A549 (cell line): ENCODE results near the gene NFIA.

Experiments
- BHLHE40 ChIP-seq: IDR thresholded peaks from 2 replicates; pipeline ENCODE4 v1.6.1; 2012; ENCODE audit warnings: low read depth, low read length, inconsistent platforms
- CHD4 ChIP-seq: fragments of 200-600 bp; sonication (generic); IDR thresholded peaks from 2 replicates; pipeline ENCODE4 v1.6.1; 2016; ENCODE audit warnings: antibody characterized with exemption, mild to moderate bottlenecking, borderline replicate concordance
- CTCF ChIP-seq: fragments of >200 bp; sonication (Bioruptor Twin); formaldehyde crosslinking; IDR thresholded peaks from 3 replicates; pipeline ENCODE4 v1.5.1; 2016
- ESRRA ChIP-seq: fragments of 150-350 bp; IDR thresholded peaks from 2 replicates; pipeline ENCODE4 v1.6.1; 2014; ENCODE audit warnings: mild to moderate bottlenecking, low read length, borderline replicate concordance
- HDAC2 ChIP-seq: fragments of 200-600 bp; sonication (generic); IDR thresholded peaks from 2 replicates; pipeline ENCODE4 v1.6.1; 2016
- JUN ChIP-seq, 2 experiments: fragments of >200 bp; sonication (Bioruptor Twin); formaldehyde crosslinking; IDR thresholded peaks; 2 replicates in 1 of 2; 3 replicates in 1 of 2; pipeline ENCODE4 v1.6.1; 2016 to 2017
- MAX ChIP-seq: IDR thresholded peaks from 2 replicates; pipeline ENCODE4 v1.6.1; 2012
- MAZ ChIP-seq: fragments of 150-350 bp; IDR thresholded peaks from 2 replicates; pipeline ENCODE4 v1.6.1; 2014; ENCODE audit warnings: antibody characterized with exemption, low read depth, low read length, borderline replicate concordance
- MYC ChIP-seq: IDR thresholded peaks from 2 replicates; pipeline ENCODE4 v1.6.1; 2012; ENCODE audit warnings: mild to moderate bottlenecking, inconsistent platforms, low read length, improper control_type of control experiment, borderline replicate concordance
- PBX3 ChIP-seq: IDR thresholded peaks from 2 replicates; pipeline ENCODE4 v1.6.1; 2012
- POLR2A ChIP-seq: IDR thresholded peaks from 2 replicates; pipeline ENCODE4 v1.6.1; 2012; ENCODE audit warnings: mild to moderate bottlenecking, low read length

- TF ChIP-seq MAX, result no peak
- TF ChIP-seq JUN (IDR thresholded peaks at IDR 0.05), result no peak; a peak in 1 of 5 replicates
- TF ChIP-seq HDAC2, result no peak
- TF ChIP-seq POLR2A, result no peak
- no peak for TF ChIP-seq MAZ
- no peak for TF ChIP-seq PBX3
- no peak for TF ChIP-seq MYC
- no peak for TF ChIP-seq CTCF
- TF ChIP-seq ESRRA, result no peak
- TF ChIP-seq CHD4, result no peak
- TF ChIP-seq BHLHE40, result no peak
Measured at GRCh38 chr1:61452176-61453035, 370.0 kb downstream of the NFIA start.
